Measurements from ENCODE around the gene PPP2R5A. TPM values are rescaled to one million over a fixed set of nuclear protein-coding genes. Genes with fewer than 3 reads are reported as not detected.

PPP2R5A gene
- total and polyA plus RNA-seq, 2 of the 8 experiments (the other 6 are each of a cell fraction or from before 2014, with no cell fraction given), result 14.6 to 36.3 TPM

GRCh38 chr1:212301580-212301979 is 16.4 kb downstream of the PPP2R5A start:
- Histone ChIP-seq H3K79me1 (ENCODE audit: low read depth, low read length) (no peaks in the 10 kb centered on the region), H3K4me3 (ENCODE audit: extremely low read depth in 1 of 4, insufficient read depth in 2 of 4, low read depth in 3 of 4, low read length in 4 of 4) (no peak overlapping the region), H2AK5ac (ENCODE audit: low read depth, low read length) (no peak overlapping the region), H3K4me2 (ENCODE audit: insufficient read depth in 1 of 2, low read depth in 2 of 2, low read length in 2 of 2) (no peak overlapping the region), H3K4me1 (replicated peaks in 1 of 4; ENCODE audit: control insufficient read depth in 3 of 4, insufficient read depth in 4 of 4, low read length in 3 of 4) (no peaks in the 10 kb centered on the region; a peak in 1 of 7 replicates), H4K5ac (ENCODE audit: insufficient read length, low read depth, low read length) (no peak overlapping the region), H3K27me3 (replicated peaks in 1 of 4; ENCODE audit: control insufficient read depth in 3 of 4, extremely low read depth in 1 of 4, insufficient read depth in 3 of 4, low read length in 3 of 4) (no peaks in the 10 kb centered on the region), H4K91ac (replicated peaks; ENCODE audit: insufficient read length, low read length) (no peak overlapping the region), H2BK120ac (replicated peaks; ENCODE audit: low read depth, low read length) (no peak overlapping the region), H3K9me3 (ENCODE audit: insufficient read depth in 2 of 2, low read depth in 1 of 2, low read length in 1 of 2) (peaks cover 0 to 3% of the 10 kb centered on the region in 2 experiments; a peak in 1 of 4 replicates), H3K27ac (ENCODE audit: low read depth, low read length) (no peak overlapping the region), H2AFZ (ENCODE audit: low read length) (no peak overlapping the region), H2BK12ac (ENCODE audit: low read depth, low read length) (no peak overlapping the region), H3K36me3 (ENCODE audit: control insufficient read depth in 2 of 4, insufficient read depth in 4 of 4, low read length in 3 of 4) (no peaks in the 10 kb centered on the region), H3K23ac (ENCODE audit: insufficient read length) (no peak overlapping the region), H2BK5ac (ENCODE audit: low read depth, low read length) (no peak overlapping the region), H3K9ac (replicated peaks in 1 of 4; ENCODE audit: extremely low read depth in 1 of 4, low read depth in 3 of 4, low read length in 3 of 4) (no peak overlapping the region), H4K8ac (ENCODE audit: extremely low read depth, insufficient read depth, low read length) (no peak overlapping the region), H3K14ac (ENCODE audit: insufficient read length) (no peak overlapping the region), H2BK15ac (ENCODE audit: low read length) (no peak overlapping the region), H3K18ac (ENCODE audit: extremely low read depth, low read length) (no peak overlapping the region), H3K4ac (replicated peaks; ENCODE audit: insufficient read length, low read depth, low read length) (no peak overlapping the region), H2BK20ac (ENCODE audit: low read length) (no peak overlapping the region), H4K20me1 (replicated peaks in 1 of 2; ENCODE audit: control insufficient read depth in 1 of 2, insufficient read depth in 2 of 2, low read length in 2 of 2) (no peaks in the 10 kb centered on the region), H3K23me2 (ENCODE audit: low read depth, low read length) (no peaks in the 10 kb centered on the region), H3K79me2 (ENCODE audit: control insufficient read depth in 1 of 2, insufficient read depth in 2 of 2, low read length in 2 of 2) (peaks cover 0 to 60% of the 10 kb centered on the region in 2 experiments; a peak in 2 of 4 replicates), H3K56ac (replicated peaks; ENCODE audit: insufficient read length, low read depth, low read length) (no peak overlapping the region)
- ChIA-PET POLR2A (ENCODE audit: partially characterized antibody) (interaction anchor here (1.5 kb wide), 1 partner anchor 10 kb away, joined by 4 read pairs; no protein-coding TSS in a partner anchor), CTCF (ENCODE audit: partially characterized antibody) (interaction anchor here (0.8 to 2.6 kb wide), 4 partner anchors 9 to 239 kb away, joined by 3 to 8 read pairs (median 3); no protein-coding TSS in a partner anchor)
- TF ChIP-seq SP2 (IDR thresholded peaks at IDR 0.05; ENCODE audit: low read length), result no peak
- no peak for TF ChIP-seq SIX5 (IDR thresholded peaks at IDR 0.05; ENCODE audit: low read depth, low read length)
- no peak for TF ChIP-seq JUN (IDR thresholded peaks at IDR 0.05; ENCODE audit: low read depth, low read length)
- no peak for TF ChIP-seq CEBPB (IDR thresholded peaks at IDR 0.05; ENCODE audit: low read depth, low read length)
- TF ChIP-seq ASH2L (IDR thresholded peaks at IDR 0.05; ENCODE audit: low read length), result no peak
- TF ChIP-seq, protein P1, sequence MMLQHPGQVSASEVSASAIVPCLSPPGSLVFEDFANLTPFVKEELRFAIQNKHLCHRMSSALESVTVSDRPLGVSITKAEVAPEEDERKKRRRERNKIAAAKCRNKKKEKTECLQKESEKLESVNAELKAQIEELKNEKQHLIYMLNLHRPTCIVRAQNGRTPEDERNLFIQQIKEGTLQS (IDR thresholded peaks at IDR 0.05; ENCODE audit: insufficient read depth, low read depth, low read length), result no peak
- TF ChIP-seq SIN3A (conservative IDR thresholded peaks at IDR 0.05 in 1 of 2, IDR thresholded peaks at IDR 0.05 in 1 of 2; ENCODE audit: low read depth in 1 of 2, low read length in 2 of 2), result no peak
- no peak for TF ChIP-seq POU5F1 (IDR thresholded peaks at IDR 0.05; ENCODE audit: low read depth, low read length)
- 91% methylated on average over 1 of the region's 1 CpG; no CpG with 5 or more reads in 1 of the 2 experiments for WGBS, 2 experiments (ENCODE audit: extremely low coverage in 1 of 2, insufficient coverage in 1 of 2, insufficient read length in 1 of 2, insufficient replicate concordance in 2 of 2, low coverage in 1 of 2, low lambda C conversion rate in 2 of 2, missing lambda C conversion rate in 1 of 2)
- DNase-seq (ENCODE audit: low read depth in 1 of 2, low spot score in 2 of 2), result no peak
- no peak for FAIRE-seq
